Activated CD4-positive, alpha-beta T cell treated with anti-CD3 and anti-CD28 coated beads for 4 hours (primary cell): ENCODE data around the gene CRB3.

Source experiments
- DNase-seq, 2 donors: peaks; one replicate each; pipeline ENCODE4 v3.0.0-alpha.2; 2020

CRB3 gene

DNA sequence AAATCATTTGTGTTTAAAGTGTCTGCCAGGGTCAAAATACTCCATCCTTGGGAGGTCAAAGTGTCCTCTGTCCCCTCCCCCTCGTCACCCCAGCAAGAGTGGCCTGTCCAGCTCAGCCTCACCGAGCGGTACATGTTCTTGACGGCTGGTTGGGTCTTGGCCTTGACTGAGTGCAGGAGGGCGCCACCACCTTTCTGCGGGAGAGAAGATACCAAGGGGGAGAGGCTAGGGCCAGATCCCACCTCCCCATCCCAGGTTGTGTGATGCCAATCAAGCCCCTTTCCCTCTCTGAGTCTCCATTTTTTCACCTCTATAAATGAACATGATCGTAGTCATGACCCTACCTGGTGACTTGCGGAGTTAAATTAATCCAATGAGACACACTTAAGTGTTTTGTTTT, 6.1 kb downstream of the CRB3 start:
- DNase-seq = no peak

DNA sequence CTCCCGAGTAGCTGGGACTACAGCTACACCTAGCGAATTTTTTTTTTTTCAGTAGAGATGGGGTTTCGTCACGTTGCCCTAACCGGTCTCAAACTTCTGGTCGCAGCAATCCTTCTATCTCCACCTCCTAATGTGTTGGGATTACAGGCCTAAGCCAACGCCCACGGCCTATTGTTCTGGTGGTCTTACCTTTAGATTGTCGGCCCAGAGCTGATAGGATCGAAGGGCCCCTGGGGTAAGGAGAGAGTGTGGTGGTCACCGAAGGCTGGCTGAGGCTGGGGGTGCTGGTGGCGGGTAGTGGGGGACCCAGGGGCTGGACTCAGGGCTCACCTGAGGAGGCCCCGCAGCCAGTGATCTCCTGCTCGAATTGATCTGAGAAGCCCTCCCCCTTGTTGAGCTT, 7.0 kb downstream of the CRB3 start:
- DNase-seq = no peak

DNA sequence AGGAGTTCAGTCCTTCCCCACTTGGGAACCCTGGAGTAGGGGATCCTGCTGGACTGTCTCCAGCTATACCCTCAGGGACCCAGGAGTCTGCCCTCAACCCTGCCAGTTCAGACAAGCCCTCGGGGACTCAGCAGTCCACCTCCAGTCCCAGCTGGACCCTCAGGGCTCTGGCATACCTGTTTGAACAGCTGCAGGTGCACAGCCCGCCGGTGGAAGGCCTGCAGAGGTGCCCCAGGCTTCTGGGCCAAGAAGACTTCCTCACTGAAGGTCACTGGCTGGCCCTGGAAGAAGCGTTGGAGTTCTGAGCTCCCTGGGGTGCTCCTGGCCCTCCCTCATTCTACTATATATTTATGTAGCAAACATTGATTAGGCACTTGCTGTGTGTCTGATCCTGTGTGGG, 8.6 kb downstream of the CRB3 start:
- no peak for DNase-seq

DNA sequence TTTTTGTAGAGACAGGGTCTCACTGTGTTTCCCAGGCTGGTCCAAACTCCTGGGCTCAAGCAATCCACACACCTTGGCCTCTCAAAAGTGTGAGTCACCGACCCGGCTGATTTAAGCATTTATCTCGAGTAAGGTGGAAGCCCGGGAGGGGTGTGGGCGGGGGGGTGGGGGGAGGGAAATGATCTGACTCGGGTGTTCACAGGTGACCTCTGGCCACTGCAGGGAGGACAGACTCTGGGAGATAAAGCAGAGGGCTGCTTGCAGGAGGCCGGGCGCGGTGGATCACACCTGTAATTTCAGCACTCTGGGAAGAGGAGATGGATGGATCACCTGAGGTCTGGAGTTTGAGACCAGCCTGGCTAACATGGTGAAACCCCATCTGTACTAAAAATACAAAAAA, 9.6 kb downstream of the CRB3 start:
- DNase-seq = no peak

DNA sequence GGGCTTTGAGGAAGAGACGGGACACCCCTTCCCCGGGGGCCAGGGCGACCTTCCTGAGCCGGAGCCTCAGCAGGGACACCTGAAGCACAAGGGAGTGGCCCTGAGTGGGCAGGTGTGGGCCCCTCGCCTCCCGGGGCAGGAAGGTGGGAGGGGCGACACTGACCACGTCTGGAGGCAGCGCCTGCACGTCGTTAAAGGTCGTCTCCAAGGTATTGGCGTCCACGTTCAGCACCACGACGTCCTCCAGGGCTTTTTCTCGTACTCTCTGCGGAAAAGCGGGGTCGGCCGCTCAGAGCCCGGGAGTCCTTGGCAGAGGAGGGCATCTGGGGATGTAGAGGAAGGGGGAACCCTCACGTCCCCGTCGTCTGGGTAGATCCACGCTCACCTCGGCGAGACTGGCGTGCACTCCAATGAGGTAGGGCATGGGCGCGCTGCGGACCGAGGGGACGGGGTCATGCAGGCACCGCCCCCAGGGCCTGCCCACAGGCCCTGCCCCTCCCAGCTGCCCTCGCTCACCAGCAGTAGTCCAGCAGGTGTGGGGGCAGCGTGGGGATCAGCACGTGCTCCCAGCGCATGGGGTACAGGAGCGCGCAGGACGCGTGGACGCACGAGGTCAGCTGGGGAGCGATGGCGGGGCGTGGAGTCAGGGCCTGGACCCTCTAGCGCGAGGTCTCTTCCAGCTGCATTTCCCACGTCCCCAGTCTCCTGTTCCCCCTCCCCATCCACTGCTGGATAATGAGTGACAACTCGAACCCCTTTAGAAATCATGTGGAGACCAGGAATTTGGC, 11.4 kb downstream of the CRB3 start:
- DNase-seq = no peak

DNA sequence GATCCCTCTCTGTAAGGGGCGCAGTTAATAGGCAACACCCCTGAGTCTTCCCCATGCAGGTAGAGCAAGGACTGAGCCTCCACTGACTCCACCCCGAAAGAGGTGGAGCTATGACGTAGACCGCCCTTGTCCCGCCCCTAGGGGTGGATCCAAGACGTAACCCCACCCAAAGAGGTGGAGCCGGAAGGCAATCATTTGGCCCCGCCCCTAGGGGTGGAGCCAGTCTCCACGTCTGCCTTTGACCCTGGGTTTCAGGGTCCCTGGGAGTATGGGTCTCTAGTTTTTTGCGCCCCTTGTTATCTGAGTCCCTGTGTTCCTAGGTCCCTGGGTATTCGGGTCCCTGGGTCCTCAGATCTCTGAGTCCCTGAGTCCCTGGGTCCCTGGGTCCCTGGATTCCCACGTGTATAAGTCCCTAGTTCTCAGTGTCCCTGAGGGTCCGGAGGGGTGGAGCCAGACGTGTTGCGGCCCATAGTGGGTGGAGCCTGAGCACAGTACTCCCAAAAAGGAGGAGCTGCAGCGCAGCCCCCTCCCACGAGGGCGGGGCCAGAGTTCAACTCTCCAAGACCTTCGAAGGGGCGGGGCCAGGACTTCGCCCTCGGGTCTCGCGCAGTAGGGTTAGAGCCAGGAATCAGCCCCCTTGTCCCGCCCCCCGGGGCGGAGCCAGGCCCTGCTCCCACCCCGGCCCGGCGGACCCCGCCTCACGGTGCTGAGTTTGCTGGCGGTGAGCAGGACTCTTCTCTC, 12.3 kb downstream of the CRB3 start:
- peak; percentile 48 to 51 for DNase-seq

DNA sequence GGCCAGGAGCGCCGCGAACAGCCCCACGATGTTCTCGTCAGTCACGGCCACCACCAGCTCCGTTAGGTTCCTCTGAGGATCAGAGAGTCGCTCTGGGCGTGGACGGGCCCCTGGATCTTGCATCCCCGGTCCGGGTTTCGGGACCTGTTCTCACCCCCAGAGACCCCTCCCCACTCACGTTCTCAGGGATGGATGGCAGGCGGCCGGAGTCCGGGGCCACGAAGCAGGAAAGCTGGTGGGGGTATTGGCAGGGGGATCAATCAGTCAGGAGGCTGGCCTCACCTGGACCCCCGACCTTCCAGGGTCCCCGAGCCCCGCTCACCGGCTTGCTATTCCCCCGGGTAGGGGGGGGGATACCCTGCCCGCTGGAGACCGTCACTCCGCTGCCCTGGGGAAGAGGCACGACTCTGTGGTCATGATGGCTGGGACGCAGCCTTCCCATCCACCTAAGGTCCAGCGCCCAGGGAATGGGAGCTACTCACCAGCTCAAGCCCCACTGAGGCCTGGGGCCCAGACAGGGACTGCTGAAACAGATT, 12.9 kb downstream of the CRB3 start:
- no peak for DNase-seq

DNA sequence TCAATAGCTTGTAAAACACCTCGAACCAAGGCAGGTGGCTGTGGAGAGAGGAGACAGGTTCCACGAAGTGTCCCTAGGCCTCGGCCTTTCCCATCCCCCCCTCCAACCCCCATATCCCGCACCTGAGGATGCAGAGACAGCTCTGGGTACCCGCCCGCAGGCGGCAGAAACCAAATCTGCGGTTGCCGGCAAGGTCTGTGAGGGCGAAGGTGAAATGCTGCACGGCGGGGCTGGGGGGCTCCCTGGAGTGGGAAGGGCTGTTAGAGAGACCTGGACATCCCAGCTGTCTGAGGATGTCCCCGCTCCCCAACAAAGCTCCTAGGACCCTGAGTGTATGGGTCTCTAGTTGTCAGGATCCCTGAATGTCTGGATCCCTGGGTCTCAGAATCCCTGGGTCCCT, 14.7 kb downstream of the CRB3 start:
- DNase-seq = no peak

DNA sequence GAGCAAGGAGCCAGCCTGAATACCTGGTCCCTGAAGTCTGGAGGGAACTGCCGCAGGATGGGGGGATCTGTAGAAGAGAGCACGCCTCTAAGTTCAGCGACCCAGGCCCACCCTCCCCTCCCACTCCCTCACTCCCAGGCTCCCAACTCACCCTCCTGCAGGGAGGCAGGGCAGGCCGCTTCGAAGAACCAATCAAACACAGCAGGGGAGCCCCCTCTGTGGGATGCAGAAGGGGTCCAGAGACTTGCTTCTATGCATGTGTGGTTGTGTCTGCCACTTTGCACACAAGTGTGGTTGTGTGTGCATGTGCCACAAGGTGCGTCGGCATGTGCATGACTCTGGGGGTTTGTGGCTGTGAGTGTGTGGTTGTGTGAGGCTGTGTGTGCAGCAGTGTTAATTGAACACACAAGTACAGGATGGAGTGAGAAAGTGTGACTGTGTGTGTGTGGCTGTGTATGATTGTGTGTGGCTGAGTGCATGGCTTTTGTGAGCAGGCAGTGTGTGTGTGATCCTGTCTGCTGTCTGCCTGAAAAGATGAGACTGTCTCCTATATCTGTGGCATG, 15.8 kb downstream of the CRB3 start:
- DNase-seq = no peak

DNA sequence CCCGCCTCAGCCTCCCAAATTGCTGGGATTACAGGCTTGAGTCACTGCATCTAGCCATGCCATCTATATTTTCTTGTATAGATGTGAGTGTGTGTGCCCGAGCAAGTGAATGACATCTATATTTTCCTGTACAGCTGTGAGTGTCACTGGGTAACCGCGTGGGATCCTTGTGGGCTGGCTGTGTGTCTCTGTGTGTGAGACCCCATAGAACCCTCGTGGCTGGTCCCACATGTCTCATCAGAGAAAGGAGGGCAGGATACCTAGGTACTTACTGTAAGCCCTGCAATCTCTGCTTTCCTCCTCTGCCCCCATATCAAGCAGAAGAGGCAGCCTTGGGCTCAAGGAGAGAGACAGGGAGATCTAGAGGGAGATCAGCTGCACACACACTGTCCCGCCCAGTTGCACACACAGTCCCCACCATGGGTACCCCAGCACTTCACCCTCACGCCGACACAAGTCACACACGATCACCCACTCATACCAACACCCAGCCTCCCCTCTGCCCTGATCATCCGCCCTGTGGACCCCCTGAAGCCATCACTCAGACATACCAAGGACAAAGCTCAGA, 16.9 kb downstream of the CRB3 start:
- DNase-seq = peak in 1 of 2 donors; percentile 39

DNA sequence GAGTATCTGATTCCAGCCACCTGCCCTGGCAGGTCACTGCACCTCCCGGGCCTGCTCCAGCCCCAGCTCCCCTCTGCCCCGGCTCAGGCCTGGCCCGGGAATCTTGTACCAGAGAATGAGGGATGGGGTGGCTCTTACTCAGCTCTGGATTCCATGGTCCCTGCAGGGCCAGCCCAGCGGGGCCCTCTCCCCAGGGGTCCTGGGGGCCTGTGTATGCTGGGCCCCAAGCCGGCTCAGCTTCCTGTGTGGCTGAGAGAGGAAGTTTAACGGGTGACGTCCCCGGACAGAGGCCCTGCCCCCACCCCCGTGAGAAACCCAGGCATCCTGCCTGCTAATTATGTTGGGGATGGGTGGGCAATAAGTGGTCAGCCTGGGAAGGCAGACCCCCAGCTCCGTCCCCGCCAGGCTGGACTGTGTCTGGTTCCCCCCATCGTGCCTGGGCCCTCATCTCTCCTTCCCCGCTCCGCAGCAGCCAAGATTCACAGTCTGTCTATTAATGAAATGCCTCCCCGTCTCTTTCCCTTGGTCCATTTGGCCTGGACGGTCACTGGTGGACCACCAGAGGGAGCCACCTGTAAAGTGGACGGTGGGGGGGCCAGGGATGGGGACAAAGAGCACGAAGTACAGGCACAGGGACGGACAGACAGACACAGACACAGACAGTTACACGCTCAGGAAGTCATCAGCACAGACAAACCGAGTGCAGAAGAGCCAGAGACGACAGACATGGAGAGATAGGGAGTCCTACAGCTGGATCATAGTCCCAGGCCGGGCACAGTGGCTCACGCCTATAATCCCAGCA, 17.7 kb downstream of the CRB3 start, which contains the start of gene DENND1C:
Gene DENND1C (minus strand): TSS at position 247 of the 802 bp plus-strand sequence. CDS start 92 bp downstream, at position 155.
- DNase-seq = peak; percentile 57 to 68

DNA sequence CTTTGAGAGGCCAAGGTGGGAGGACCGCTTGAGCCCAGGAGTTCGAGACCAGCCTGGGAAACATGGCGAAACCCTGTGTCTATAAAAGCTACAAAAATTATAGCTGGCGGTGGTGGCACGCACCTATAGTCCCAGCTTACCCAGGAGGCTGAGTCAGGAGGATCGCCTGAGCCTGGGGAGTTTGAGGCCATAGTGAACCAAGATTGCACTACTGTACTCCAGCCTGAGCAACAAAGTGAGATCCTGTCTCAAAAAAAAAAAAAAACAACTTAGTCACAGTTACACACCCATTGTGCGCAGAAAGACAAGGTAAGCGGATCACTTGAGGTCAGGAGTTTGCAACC, 18.2 kb downstream of the CRB3 start:
- no peak for DNase-seq

DNA sequence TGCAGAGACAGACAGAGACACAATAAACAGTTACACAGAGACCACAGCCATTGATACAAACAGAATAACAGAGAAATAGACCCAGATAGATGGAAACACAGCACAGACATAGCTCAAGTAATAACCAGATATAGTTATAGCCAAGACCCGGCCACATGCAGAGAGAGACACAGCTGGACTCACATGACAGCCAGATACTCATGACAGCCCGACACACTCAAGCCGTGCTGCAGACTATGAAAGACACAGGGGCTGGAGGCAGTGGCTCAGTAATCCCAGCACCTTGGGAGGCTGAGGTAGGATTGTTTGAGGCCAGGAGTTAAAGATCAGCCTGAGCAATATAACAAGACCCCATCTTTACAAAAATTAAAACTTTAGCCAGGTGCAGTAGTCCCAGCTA, 19.2 kb downstream of the CRB3 start:
- no peak for DNase-seq

DNA sequence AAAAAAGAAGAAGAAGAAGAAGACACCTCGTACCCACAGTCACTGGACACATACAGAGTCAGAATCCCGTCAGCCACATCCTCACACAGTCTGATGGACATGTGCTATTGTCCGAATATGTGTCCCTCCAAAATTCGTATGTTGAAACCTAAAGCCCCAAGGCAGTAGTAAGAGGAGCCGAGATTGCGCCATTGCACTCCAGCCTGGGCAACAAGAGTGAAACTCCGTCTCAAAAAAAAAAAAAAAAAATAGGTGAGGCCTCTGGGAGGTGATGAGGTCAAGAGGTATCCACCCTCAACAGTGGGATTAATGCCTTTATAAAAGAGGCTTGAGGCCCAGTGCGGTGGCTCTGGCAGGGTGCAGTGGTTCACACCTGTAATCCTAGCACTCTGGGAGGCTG, 20.2 kb downstream of the CRB3 start:
- no peak for DNase-seq

DNA sequence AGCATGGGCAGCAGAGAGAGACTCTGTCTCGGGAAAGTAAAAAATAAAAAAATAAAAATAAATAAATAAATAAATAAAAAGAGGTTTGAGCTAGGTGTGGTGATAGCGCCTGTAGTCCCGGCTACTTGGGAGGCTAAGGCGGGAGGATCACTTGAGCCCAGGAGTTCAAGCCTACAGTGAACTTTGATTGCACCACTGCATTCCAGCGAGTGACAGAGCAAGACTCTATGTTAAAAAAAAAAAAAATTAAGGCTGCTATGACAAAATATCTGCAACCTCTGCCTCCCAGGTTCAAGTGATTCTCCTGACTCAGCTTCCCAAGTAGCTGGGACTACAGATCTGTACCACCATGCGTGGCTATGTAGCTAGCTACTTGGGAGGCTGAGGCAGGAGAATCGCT, 20.8 kb downstream of the CRB3 start:
- DNase-seq = no peak

DNA sequence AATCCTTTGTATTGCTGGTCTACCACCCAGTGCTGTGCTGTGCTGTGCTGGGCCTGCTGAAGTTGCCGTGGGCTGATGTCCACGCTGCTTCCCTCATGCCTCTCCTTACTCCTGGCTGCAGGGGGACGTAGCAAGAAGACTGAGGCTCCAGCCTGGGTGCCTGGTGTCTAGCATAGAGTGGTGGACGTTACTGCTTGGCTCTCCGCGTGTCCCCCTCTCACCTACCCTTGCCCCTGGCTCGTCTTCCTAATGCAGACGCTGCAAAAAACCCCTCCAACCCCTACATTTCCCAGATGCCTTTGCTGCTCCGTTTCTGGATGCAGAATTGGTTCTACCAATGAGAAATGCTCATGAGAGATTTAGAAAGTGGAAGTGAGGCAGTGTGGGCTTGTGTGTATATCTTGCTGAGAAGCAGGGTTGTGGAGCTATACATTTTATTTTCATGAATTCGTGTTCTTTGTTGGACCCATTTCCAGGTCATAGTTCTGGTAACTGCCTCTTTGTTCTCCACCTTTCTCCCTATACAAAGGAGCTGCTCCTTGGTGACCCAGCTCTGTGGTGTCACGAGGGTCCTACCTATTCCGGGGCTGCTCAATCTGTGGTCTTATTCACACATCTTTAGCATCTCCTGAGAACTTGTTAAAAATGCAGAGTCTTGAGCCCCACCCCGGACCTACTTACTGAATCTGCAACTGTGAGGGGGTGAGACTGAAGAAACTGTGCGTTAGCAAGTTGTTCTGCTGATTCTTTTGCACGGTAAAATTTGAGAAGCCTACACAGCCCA, 25.4 kb downstream of the CRB3 start:
- DNase-seq = no peak

DNA sequence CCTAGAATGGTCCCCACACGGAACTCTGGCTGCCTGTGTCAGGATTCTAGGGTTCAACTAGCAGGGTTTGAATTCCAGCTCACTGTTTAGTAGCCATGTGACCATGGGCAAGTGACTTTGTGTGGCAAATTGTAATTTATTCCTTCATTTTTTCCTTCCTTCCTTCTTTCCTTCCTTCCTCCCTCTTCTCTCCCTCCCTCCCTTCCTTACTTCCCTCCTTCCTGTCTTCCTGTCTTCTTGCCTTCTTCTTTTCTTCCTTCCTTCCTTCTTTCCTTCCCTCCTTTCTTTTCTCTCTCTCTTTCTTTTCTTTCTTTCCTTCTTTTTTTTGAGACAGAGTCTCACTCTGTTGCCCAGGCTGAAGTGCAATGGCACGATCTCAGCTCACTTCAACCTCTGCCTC, 26.1 kb downstream of the CRB3 start:
- DNase-seq = no peak

DNA sequence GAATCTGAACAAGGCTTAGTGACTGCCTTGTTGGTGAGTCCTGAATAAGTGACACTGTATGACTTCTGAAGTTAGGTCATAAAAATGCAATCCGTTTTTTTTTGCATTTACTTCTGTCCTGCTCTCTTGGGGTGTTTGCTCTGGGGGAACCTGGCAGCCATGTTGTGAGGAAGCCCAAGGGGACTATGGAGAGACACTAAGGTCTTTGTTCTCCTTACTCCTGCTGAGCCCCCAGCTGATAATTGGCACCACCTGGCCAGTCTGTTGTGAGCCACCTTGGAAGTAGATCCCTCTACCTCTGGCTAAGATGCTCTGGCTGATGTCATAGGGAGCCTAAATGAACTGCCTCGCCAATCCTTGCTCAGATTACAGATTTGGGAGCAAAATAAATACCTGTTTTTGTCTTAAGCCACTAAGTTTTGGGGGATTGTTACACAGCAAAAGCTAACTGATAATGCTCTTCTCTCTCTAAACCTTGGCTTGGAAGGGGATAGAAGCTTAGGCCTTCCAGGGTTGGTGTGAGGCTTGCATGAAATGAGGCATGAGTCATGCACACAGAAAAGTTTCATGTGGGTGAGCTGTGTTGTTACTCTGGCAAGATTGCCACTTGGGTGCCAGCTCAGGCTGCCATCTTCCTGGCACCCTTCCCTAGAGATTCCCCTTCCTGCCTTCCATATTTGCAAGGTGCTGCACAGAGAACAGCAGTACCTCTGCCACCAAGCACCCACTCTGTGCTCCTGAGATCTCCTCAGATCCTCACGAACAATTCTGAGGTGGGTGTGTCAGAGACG, 27.9 kb downstream of the CRB3 start:
- no peak for DNase-seq

DNA sequence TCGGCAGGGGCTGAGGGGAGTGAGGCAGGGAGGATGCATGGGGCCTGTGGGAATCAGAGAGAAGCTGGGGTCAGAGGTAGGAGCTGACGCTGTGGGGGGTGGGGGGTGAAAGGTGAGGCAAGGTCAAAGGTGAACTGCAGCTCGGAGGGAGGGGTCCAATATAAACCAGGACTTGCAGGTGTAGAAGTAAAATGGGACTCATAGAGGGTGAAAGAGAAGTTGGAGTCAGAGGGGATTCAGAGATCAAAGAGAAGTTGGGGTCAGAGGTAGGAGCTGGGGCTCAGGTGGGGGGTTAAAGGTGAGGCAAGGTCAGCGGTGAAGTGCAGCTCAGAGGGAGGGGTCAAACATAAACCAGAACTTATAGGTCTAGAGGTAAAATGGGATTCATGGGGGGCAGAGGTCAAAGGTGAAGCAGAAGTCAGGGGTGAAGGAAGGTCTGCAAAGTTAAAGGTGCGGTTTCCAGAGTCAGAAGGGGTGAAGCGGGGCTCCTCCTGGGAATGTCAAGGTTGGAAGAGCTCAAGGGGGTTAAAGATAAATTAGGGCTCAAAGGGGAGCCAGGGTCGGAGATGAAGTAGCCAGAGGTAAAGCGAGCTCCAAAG, 30.5 kb downstream of the CRB3 start:
- DNase-seq = no peak

DNA sequence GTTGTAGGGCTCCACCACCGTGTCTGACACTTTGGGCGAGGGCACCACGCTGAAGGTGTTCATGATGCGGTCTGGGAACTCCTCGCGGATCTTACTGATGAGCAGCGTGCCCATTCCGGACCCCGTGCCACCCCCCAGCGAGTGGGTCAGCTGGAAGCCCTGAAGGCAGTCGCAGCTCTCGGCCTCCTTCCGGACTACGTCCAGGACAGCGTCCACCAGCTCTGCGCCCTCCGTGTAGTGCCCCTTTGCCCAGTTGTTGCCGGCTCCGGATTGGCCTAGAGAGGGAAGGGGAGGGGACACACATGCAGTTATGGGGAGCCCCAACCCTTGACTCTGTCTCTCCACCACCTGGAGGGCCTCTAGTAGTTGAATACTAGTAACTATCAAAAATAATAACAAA, 31.9 kb downstream of the CRB3 start:
- no peak for DNase-seq
